Adrenal gland (tissue), 12 donors: ENCODE results near the gene CYP1B1. TPM values are rescaled to one million over a fixed set of nuclear protein-coding genes. Genes with fewer than 3 reads are reported as not detected.
"Not testable (repeated sequence)": the region's sequence is repeated elsewhere in the genome, so short reads cannot be mapped to it uniquely, and the experiment has no call there.

Experiments
- DNase-seq, 7 donors: peaks; one replicate each; pipeline ENCODE4 v3.0.0-alpha.2; 2019 to 2020
- H3K27ac ChIP-seq, 5 donors: fragments of 200-600 bp; sonication (generic) in 4 of 5; 1 replicate in 3 of 5; 2 replicates in 2 of 5; pipeline versions ENCODE4 v1.5.1 to v1.8.0; 2016 to 2020; ENCODE audit warnings: mild to moderate bottlenecking in 1 of 5
- H3K27me3 ChIP-seq: fragments of 200-600 bp; 2 replicates; pipeline ENCODE4 v1.8.0; 2021
- H3K36me3 ChIP-seq, 2 donors: fragments of 200-600 bp; replicated peaks in 1 of 2; 1 replicate in 1 of 2; 2 replicates in 1 of 2; pipeline versions ENCODE4 v1.5.1 to v1.8.0; 2018 to 2022
- H3K4me1 ChIP-seq, 2 donors: fragments of 200-600 bp; replicated peaks in 1 of 2; 1 replicate in 1 of 2; 2 replicates in 1 of 2; pipeline versions ENCODE4 v1.5.1 to v1.8.0; 2018 to 2021
- H3K4me3 ChIP-seq, 4 donors: fragments of 200-600 bp; sonication (generic) in 3 of 4; one replicate each; pipeline ENCODE4 v1.5.1; 2016 to 2018
- H3K9me3 ChIP-seq, 3 donors: fragments of 200-600 bp; sonication (generic) in 1 of 3; replicated peaks in 1 of 3; 1 replicate in 2 of 3; 2 replicates in 1 of 3; pipeline versions ENCODE4 v1.5.1 to v1.8.0; 2016 to 2021
- CTCF ChIP-seq, 6 experiments: fragments of 450-650 bp in 4 of 6; fragments of 200-600 bp in 2 of 6; sonication (generic) in 1 of 6; IDR thresholded peaks; 1 replicate in 5 of 6; 2 replicates in 1 of 6; pipeline versions ENCODE4 v1.5.1 to v1.8.0; 2016 to 2021; ENCODE audit warnings: antibody characterized with exemption in 6 of 6, mild to moderate bottlenecking in 2 of 6, moderate library complexity in 1 of 6
- POLR2A ChIP-seq, 2 donors: fragments of 450-650 bp; IDR thresholded peaks; one replicate each; pipeline ENCODE4 v1.6.1; 2017; ENCODE audit warnings: antibody characterized with exemption in 2 of 2, mild to moderate bottlenecking in 2 of 2, moderate library complexity in 1 of 2
- WGBS, 4 donors: extraction: QIAGEN DNeasy Blood & Tissue Kit in 2 of 4; methylation state at CpG; one replicate each; pipeline versions ENCODE4 v1.1.5 to v1.1.7; 2013 to 2017; 5-methylcytosine and 5-hydroxymethylcytosine counted together
- intact Hi-C, 2 donors: fragments of 100-400 bp; cut with DNase I; formaldehyde crosslinking; loops; one replicate each; pipeline versions ENCODE4 v1.14.1 to v1.15.0; 2022 to 2023
- polyA plus RNA-seq, 3 donors: library from polyadenylated mRNA; stranded (reverse); fragments of 200-250 nt in 2 of 3; fragments of 350-450 nt in 1 of 3; fragmentation: Illumina TruSeq in 1 of 3; extraction: RNeasy Lipid Tissue Mini Kit (QIAGEN cat#74804) in 1 of 3; gene quantifications; one replicate each; pipeline ENCODE4 v1.2.3, GENCODE V29; 2013 to 2014
- total RNA-seq, 9 donors: library from RNA; depleted of rRNA in 4 of 9; stranded (reverse); fragments of >200 nt in 4 of 9; fragments of 120-200 nt in 1 of 9; fragmentation: NEBNext Ultra II Directional in 1 of 9; extraction: Animal tissue kit (Norgen Biotek cat#: 25700) in 1 of 9; gene quantifications; one replicate each; pipeline versions ENCODE4 v1.1.0 to v1.2.4, GENCODE V29; 2013 to 2023
- donor health status: healthy with polysubstance abuse.
- donor health status: Bipolar disorder and iron deficiency.
- donor health status: DM: yes; HTN: yes; CAD: no.
- donor health status: DM: no; HTN: no; CAD: no.
- donor health status: DM: no; HTN: no; CAD: no.
- donor health status: DM: yes; HTN: yes; CAD: no.

Gene CYP1B1
- total and polyA plus RNA-seq, 12 donors, result 2.5 to 118 (median 34.4) TPM

DNA sequence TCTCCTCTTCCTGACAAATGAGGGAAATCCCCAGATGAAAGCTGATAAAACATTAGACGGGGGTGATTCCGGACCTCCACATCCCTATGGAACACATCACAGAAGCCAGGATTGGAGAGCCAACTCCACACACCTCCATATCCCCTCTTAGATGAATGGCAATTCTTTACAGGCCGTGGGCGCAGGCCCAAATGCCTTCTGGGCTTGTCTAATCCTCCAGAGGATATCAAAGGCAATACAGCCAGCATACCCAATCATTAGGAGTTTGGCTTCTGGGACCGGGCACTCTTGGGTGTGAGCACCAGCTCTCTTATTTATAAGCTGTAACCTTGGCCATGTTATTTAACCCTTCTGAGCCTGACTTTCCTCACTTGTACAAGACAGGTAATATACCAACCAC is 15.0 kb upstream of the CYP1B1 start:
- Histone ChIP-seq H3K9me3 (no peaks in the 10 kb centered on the region), H3K27me3 (no peaks in the 10 kb centered on the region), H3K36me3 (no peaks in the 10 kb centered on the region), H3K4me1 (peaks cover 0 to 13% of the 10 kb centered on the region in 2 donors), H3K4me3 (no peak overlapping the region), H3K27ac (peak overlapping the region in 1 of 5 donors; percentile 78)
- no peak for TF ChIP-seq CTCF (IDR thresholded peaks at IDR 0.05)
- no peak for TF ChIP-seq POLR2A (IDR thresholded peaks at IDR 0.05)
- intact Hi-C loops, result no loop called here
- 78 to 94% (median 86%) methylated on average over 5 of the region's 5 CpGs for WGBS, 4 donors
- DNase-seq, result no peak

DNA sequence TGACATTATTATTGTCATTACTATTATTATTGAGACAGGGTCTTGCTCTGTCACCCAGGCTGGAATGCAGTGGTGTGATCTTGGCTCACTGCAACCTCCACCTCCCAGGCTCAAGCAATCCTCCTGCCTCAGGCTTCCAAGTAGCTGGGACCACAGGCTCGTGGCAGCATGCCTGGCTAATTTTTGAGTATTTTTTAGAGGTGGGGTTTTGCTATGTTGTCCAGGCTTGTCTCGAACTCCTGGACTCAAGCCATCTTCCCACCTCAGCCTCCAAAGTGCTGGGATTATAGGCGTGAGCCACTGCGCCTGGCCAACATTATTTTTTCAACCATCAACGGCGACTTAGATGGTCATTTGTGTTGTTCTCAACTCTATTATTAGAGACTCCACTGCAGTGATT is 14.3 kb upstream of the CYP1B1 start:
- H3K27ac ChIP-seq, H3K27me3 ChIP-seq, H3K4me1 ChIP-seq, H3K36me3 ChIP-seq, H3K4me3 ChIP-seq, intact Hi-C loops, H3K9me3 ChIP-seq, DNase-seq: not testable (repeated sequence)
- 87 to 95% (median 94%) methylated on average over 6 of the region's 6 CpGs for WGBS, 4 donors

DNA sequence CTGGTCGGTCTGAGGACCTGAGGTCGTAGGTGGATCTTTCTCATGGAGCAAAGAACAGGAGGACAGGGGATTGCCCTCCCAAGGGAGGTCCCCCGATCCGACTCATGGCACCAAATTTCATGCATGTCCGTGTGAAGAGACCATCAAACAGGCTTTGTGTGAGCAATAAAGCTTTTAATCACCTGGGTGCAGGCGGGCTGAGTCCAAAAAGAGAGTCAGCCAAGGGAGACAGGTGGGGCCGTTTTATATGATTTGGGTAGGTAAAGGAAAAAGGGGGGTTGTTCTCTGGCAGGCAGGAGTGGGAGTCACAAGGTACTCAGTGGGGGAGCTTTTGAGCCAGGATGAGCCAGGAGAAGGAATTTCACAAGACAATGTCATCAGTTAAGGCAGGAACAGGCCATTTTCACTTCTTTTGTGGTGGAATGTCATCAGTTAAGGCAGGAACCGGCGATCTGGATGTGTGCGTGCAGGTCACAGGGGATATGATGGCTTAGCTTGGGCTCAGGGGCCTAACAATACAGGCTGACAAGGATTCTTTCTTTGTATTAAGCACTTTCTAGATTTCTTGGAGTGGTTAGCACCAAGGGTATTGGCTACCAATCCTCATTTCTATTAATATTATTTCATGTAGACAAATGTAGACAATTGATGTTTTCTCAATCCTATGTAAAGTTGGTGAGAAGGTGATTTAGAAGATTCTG is 10.2 kb upstream of the CYP1B1 start:
- H3K36me3 ChIP-seq, H3K4me3 ChIP-seq, DNase-seq, H3K4me1 ChIP-seq, H3K9me3 ChIP-seq, H3K27ac ChIP-seq, intact Hi-C loops, H3K27me3 ChIP-seq: not testable (repeated sequence)
- 89 to 92% (median 91%) methylated on average over 10 of the region's 10 CpGs for WGBS, 4 donors

DNA sequence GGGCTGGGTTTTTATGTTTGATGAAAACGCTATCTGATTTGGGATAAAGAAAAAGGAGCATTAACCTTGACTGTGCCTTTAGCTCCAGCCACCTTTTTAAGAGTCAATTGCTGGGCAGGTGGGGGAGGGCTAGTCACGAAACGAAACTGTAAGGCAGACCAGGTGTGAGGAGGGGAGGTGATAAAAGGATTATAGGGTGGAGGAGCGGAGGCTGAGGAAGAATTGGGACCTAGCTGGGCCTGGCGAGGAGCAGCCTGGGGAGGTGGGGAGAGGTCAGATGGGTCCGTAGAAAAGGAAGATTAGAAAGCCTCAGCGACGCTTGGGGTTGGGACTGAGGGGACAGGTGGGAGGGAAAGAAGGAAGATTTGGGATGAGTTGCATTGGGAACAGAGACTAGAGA is 8.6 kb upstream of the CYP1B1 start:
- H3K4me3 ChIP-seq, H3K27me3 ChIP-seq, DNase-seq, H3K4me1 ChIP-seq, H3K9me3 ChIP-seq, H3K36me3 ChIP-seq, H3K27ac ChIP-seq, intact Hi-C loops: not testable (repeated sequence)
- 80 to 90% (median 88%) methylated on average over 8 of the region's 8 CpGs for WGBS, 4 donors

GRCh38 chr2:38082727-38083126 is 6.8 kb upstream of the CYP1B1 start:
- H3K4me1 ChIP-seq, H3K9me3 ChIP-seq, H3K4me3 ChIP-seq, DNase-seq, H3K27me3 ChIP-seq, H3K27ac ChIP-seq, intact Hi-C loops, H3K36me3 ChIP-seq: not testable (repeated sequence)
- WGBS, 4 donors, result 89 to 95% (median 91%) methylated on average over 9 of the region's 9 CpGs

- Histone ChIP-seq H3K36me3 (no peaks in the 10 kb centered on the region), H3K4me1 (peaks cover 0 to 9% of the 10 kb centered on the region in 2 donors), H3K4me3 (no peak overlapping the region), H3K9me3 (no peaks in the 10 kb centered on the region), H3K27ac (no peak overlapping the region), H3K27me3 (no peaks in the 10 kb centered on the region)
- no peak for TF ChIP-seq CTCF (IDR thresholded peaks at IDR 0.05)
- intact Hi-C loops, result no loop called here
- no peak for DNase-seq
- WGBS, 4 donors, result 77 to 96% (median 89%) methylated on average over 3 of the region's 3 CpGs
These were observed 4.4 kb upstream of the CYP1B1 start for GRCh38 chr2:38080346-38080745.
